ENCODE measurements around the gene HELB. TPM values are rescaled to one million over a fixed set of nuclear protein-coding genes. Genes with fewer than 3 reads are reported as not detected.
"Not testable (repeated sequence)": the region's sequence is repeated elsewhere in the genome, so short reads cannot be mapped to it uniquely, and the experiment has no call there.

HELB gene
- total and polyA plus RNA-seq, 8 donors, result 0.68 to 5.2 (median 1.6) TPM

- FAIRE-seq, result no peak
- DNase-seq, result no peak
- ATAC-seq, result no peak
- no peaks in the 10 kb centered on the region for H3K27me3 ChIP-seq
- no peaks in the 10 kb centered on the region for H3K36me3 ChIP-seq
- 55 to 63% methylated on average over 4 of the region's 4 CpGs for WGBS, 2 donors
- intact Hi-C loops (cut with DNase I), result no loop called here
- H3K27ac ChIP-seq, result no peak overlapping the region
- no peaks in the 10 kb centered on the region for H3K4me1 ChIP-seq
- no peak for TF ChIP-seq CTCF (IDR thresholded peaks at IDR 0.05)
- H3K4me3 ChIP-seq, result no peak overlapping the region
- no peaks in the 10 kb centered on the region for H3K9me3 ChIP-seq
These were observed 5.2 kb upstream of the HELB start for GRCh38 chr12:66297080-66297479.

- no peak for TF ChIP-seq CTCF (IDR thresholded peaks at IDR 0.05)
- 68 to 79% methylated on average over 3 of the region's 3 CpGs for WGBS, 2 donors
These were observed 4.4 kb upstream of the HELB start for GRCh38 chr12:66297923-66298322.

DNA sequence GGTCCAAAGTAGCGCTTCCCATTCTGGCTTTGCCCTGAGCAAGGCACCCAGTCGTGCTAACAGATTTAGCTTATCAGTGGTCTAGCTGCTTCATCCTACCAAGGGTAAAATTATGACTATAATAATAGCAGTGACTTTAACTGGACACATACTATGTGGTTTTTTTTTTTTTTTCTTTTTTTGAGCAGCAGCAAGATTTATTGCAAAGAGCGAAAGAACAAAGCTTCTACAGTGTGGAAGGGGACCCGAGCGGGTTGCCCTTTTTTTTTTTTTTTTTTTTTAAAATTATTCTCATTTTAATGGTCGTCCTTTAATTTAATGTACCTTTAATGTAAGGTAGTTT lies 505 bp downstream of the HELB start:
- FAIRE-seq, result no peak
- peak overlapping the region in 2 of 4 donors; percentile 80 to 86 for H3K27ac ChIP-seq
- peak overlapping the region; percentile 39 to 80 (median 66) for H3K4me3 ChIP-seq
- intact Hi-C loops (cut with DNase I), result no loop called here
- 15 to 20% methylated on average over 6 of the region's 6 CpGs for WGBS, 2 donors
- no peaks in the 10 kb centered on the region for H3K9me3 ChIP-seq
- no peak for ATAC-seq
- no peak for DNase-seq
- H3K27me3 ChIP-seq, result no peaks in the 10 kb centered on the region
- H3K4me1 ChIP-seq, result peaks cover 0 to 20% (median 0%) of the 10 kb centered on the region in 3 donors
- H3K36me3 ChIP-seq, result no peaks in the 10 kb centered on the region
- TF ChIP-seq CTCF (IDR thresholded peaks at IDR 0.05), result no peak

More at GRCh38 chr12:66297923-66298322, 4.4 kb upstream of the HELB start:
- H3K4me3 ChIP-seq, result no peak overlapping the region
- DNase-seq, result no peak
- H3K36me3 ChIP-seq, result no peaks in the 10 kb centered on the region
- intact Hi-C loops (cut with DNase I), result no loop called here
- no peaks in the 10 kb centered on the region for H3K27me3 ChIP-seq
- no peaks in the 10 kb centered on the region for H3K9me3 ChIP-seq
- H3K27ac ChIP-seq, result no peak overlapping the region
- no peak for ATAC-seq
- H3K4me1 ChIP-seq, result no peaks in the 10 kb centered on the region
- FAIRE-seq, result no peak

- H3K27ac ChIP-seq; ATAC-seq; H3K27me3 ChIP-seq; DNase-seq; intact Hi-C loops (cut with DNase I); H3K36me3 ChIP-seq; H3K9me3 ChIP-seq; FAIRE-seq: not testable (repeated sequence)
- peak overlapping the region in 1 of 4 donors; percentile 72 for H3K4me3 ChIP-seq
- WGBS, 2 donors, result 76 to 77% methylated on average over 14 of the region's 14 CpGs
- peaks cover 0 to 20% (median 0%) of the 10 kb centered on the region in 3 donors for H3K4me1 ChIP-seq
These were observed 1.1 kb downstream of the HELB start for GRCh38 chr12:66303316-66303804.

DNA sequence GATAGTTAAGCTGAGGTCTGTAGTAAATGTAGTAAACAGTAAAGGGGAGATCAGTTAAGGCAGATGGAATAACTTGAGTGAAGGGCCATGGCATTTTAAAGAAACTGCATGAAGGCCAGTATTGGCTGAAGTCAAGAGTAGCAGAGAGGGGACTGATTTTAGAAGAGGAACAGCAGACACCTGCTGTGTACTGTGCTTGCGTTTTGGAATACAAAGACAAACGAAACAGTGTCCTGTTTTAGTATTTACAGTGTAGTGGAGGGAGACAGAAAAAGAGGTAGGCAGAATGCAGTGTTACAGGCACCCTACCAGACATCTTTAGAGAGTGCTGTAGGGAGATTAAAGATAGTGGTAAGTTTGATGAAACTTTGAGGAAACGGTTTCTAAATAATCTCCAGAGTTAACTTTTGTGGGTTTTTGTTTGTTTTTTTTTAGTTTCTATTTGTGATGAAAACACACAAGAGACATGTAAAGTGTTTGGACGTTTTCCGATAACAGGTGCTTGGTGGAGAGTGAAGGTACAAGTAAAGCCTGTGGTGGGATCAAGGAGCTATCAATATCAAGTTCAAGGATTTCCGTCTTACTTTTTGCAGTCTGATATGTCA lies 2.1 kb downstream of the HELB start:
- DNase-seq (no peak), ATAC-seq (no peak), FAIRE-seq (no peak)
- no peaks in the 10 kb centered on the region for H3K9me3 ChIP-seq
- intact Hi-C loops (cut with DNase I), result no loop called here
- H3K4me3 ChIP-seq, result no peak overlapping the region
- H3K36me3 ChIP-seq, result no peaks in the 10 kb centered on the region
- TF ChIP-seq CTCF (IDR thresholded peaks at IDR 0.05), result no peak
- peaks cover 0 to 20% (median 0%) of the 10 kb centered on the region in 3 donors for H3K4me1 ChIP-seq
- H3K27ac ChIP-seq, result no peak overlapping the region
- H3K27me3 ChIP-seq, result no peaks in the 10 kb centered on the region
- WGBS, 2 donors, result 46 to 59% methylated on average over 6 of the region's 6 CpGs
